IPS-15b (cell line): ENCODE measurements around the gene MDH2.
"Not testable (repeated sequence)": the region's sequence is repeated elsewhere in the genome, so short reads cannot be mapped to it uniquely, and the experiment has no call there.

Source experiments
- H3K27me3 ChIP-seq: one replicate; pipeline ENCODE4 v1.6.1; 2013; ENCODE audit warnings: low read length; ENCODE audit not compliant: control insufficient read depth, insufficient read depth
- H3K36me3 ChIP-seq: one replicate; pipeline ENCODE4 v1.6.1; 2013; ENCODE audit warnings: low read length; ENCODE audit not compliant: control insufficient read depth, insufficient read depth
- H3K4me1 ChIP-seq: one replicate; pipeline ENCODE4 v1.6.1; 2013; ENCODE audit warnings: mild to moderate bottlenecking, low read length; ENCODE audit not compliant: control insufficient read depth, insufficient read depth
- H3K4me3 ChIP-seq: one replicate; pipeline ENCODE4 v1.5.1; 2013; ENCODE audit warnings: low read depth, low read length
- H3K9ac ChIP-seq: one replicate; pipeline ENCODE4 v1.6.1; 2013; ENCODE audit warnings: low read depth, mild to moderate bottlenecking, low read length
- H3K9me3 ChIP-seq: one replicate; pipeline ENCODE4 v1.6.1; 2013; ENCODE audit warnings: mild to moderate bottlenecking, low read length; ENCODE audit not compliant: control insufficient read depth, insufficient read depth

MDH2 gene

GRCh38 chr7:76051840-76052239, 3.9 kb downstream of the MDH2 start:
- Histone ChIP-seq H3K27me3 (no peaks in the 10 kb centered on the region), H3K4me3 (no peak overlapping the region), H3K9ac (no peak overlapping the region), H3K36me3 (peaks cover 18% of the 10 kb centered on the region), H3K4me1 (peaks cover 4% of the 10 kb centered on the region), H3K9me3 (no peaks in the 10 kb centered on the region)

GRCh38 chr7:76052681-76053080, 4.8 kb downstream of the MDH2 start:
- H3K36me3 ChIP-seq, result peaks cover 27% of the 10 kb centered on the region
- not testable (repeated sequence) for H3K4me1 ChIP-seq

GRCh38 chr7:76053461-76053860, 5.6 kb downstream of the MDH2 start:
- peaks cover 4% of the 10 kb centered on the region for H3K4me1 ChIP-seq
- peak overlapping the region; percentile 37 for H3K9ac ChIP-seq
- no peaks in the 10 kb centered on the region for H3K27me3 ChIP-seq
- H3K36me3 ChIP-seq, result peaks cover 34% of the 10 kb centered on the region
- H3K9me3 ChIP-seq, result no peaks in the 10 kb centered on the region
- H3K4me3 ChIP-seq, result no peak overlapping the region

More at GRCh38 chr7:76052681-76053080, 4.8 kb downstream of the MDH2 start:
- H3K4me3 ChIP-seq, H3K27me3 ChIP-seq, H3K9ac ChIP-seq, H3K9me3 ChIP-seq: not testable (repeated sequence)

GRCh38 chr7:76054123-76055120, 6.5 kb downstream of the MDH2 start:
- Histone ChIP-seq H3K36me3 (peaks cover 43% of the 10 kb centered on the region), H3K9ac (no peak overlapping the region)

GRCh38 chr7:76056241-76056640, 8.3 kb downstream of the MDH2 start:
- no peaks in the 10 kb centered on the region for H3K9me3 ChIP-seq
- no peaks in the 10 kb centered on the region for H3K4me1 ChIP-seq
- H3K9ac ChIP-seq, result no peak overlapping the region
- peaks cover 61% of the 10 kb centered on the region for H3K36me3 ChIP-seq
- no peaks in the 10 kb centered on the region for H3K27me3 ChIP-seq
- H3K4me3 ChIP-seq, result no peak overlapping the region

More at GRCh38 chr7:76054123-76055120, 6.5 kb downstream of the MDH2 start:
- Histone ChIP-seq H3K4me3 (no peak overlapping the region), H3K9me3 (no peaks in the 10 kb centered on the region), H3K27me3 (no peaks in the 10 kb centered on the region), H3K4me1 (peaks cover under 1% of the 10 kb centered on the region)

GRCh38 chr7:76057103-76057812, 9.4 kb downstream of the MDH2 start:
- no peaks in the 10 kb centered on the region for H3K4me1 ChIP-seq
- H3K27me3 ChIP-seq, result no peaks in the 10 kb centered on the region
- H3K4me3 ChIP-seq, result no peak overlapping the region
- H3K9me3 ChIP-seq, result no peaks in the 10 kb centered on the region
- peaks cover 62% of the 10 kb centered on the region for H3K36me3 ChIP-seq
- no peak overlapping the region for H3K9ac ChIP-seq

GRCh38 chr7:76057813-76058145, 9.9 kb downstream of the MDH2 start:
- H3K4me3 ChIP-seq, result no peak overlapping the region
- H3K36me3 ChIP-seq, result peaks cover 63% of the 10 kb centered on the region
- H3K4me1 ChIP-seq, result no peaks in the 10 kb centered on the region
- H3K27me3 ChIP-seq, result no peaks in the 10 kb centered on the region
- H3K9me3 ChIP-seq, result no peaks in the 10 kb centered on the region
- H3K9ac ChIP-seq, result no peak overlapping the region

GRCh38 chr7:76058745-76059144, 10.8 kb downstream of the MDH2 start:
- peaks cover 68% of the 10 kb centered on the region for H3K36me3 ChIP-seq
- H3K27me3 ChIP-seq, H3K9me3 ChIP-seq: not testable (repeated sequence)

GRCh38 chr7:76060842-76061241, 12.9 kb downstream of the MDH2 start:
- no peak overlapping the region for H3K4me3 ChIP-seq
- H3K36me3 ChIP-seq, result peaks cover 81% of the 10 kb centered on the region
- no peaks in the 10 kb centered on the region for H3K9me3 ChIP-seq
- no peaks in the 10 kb centered on the region for H3K4me1 ChIP-seq
- no peak overlapping the region for H3K9ac ChIP-seq
- H3K27me3 ChIP-seq, result no peaks in the 10 kb centered on the region

More at GRCh38 chr7:76058745-76059144, 10.8 kb downstream of the MDH2 start:
- H3K4me1 ChIP-seq, H3K9ac ChIP-seq, H3K4me3 ChIP-seq: not testable (repeated sequence)

- H3K4me3 ChIP-seq, result no peak overlapping the region
- no peaks in the 10 kb centered on the region for H3K27me3 ChIP-seq
- peaks cover 83% of the 10 kb centered on the region for H3K36me3 ChIP-seq
- H3K9ac ChIP-seq, result no peak overlapping the region
- no peaks in the 10 kb centered on the region for H3K9me3 ChIP-seq
- H3K4me1 ChIP-seq, result no peaks in the 10 kb centered on the region
Measured at GRCh38 chr7:76062254-76062653, 14.3 kb downstream of the MDH2 start.

- no peaks in the 10 kb centered on the region for H3K9me3 ChIP-seq
- H3K9ac ChIP-seq, result no peak overlapping the region
- H3K36me3 ChIP-seq, result peaks cover 77% of the 10 kb centered on the region
- no peaks in the 10 kb centered on the region for H3K4me1 ChIP-seq
- H3K27me3 ChIP-seq, result no peaks in the 10 kb centered on the region
- H3K4me3 ChIP-seq, result no peak overlapping the region
Measured at GRCh38 chr7:76063114-76063513, 15.2 kb downstream of the MDH2 start.

- no peak overlapping the region for H3K9ac ChIP-seq
- no peak overlapping the region for H3K4me3 ChIP-seq
- H3K9me3 ChIP-seq, result no peaks in the 10 kb centered on the region
- H3K36me3 ChIP-seq, result peaks cover 74% of the 10 kb centered on the region
- no peaks in the 10 kb centered on the region for H3K27me3 ChIP-seq
- H3K4me1 ChIP-seq, result no peaks in the 10 kb centered on the region
Measured at GRCh38 chr7:76063525-76063924, 15.6 kb downstream of the MDH2 start.
